HTR-8/SVneo (cell line): ENCODE measurements around the gene CST8.
"Not testable (repeated sequence)": the region's sequence is repeated elsewhere in the genome, so short reads cannot be mapped to it uniquely, and the experiment has no call there.

Experiments
- DNase-seq: peaks from one replicate; pipeline ENCODE4 v3.0.0; 2011; ENCODE audit warnings: low spot score, mixed read lengths; ENCODE audit not compliant: insufficient read length
- FAIRE-seq: peaks from 2 replicates; lab custom pipeline; 2011; peaks lifted over from hg19 to GRCh38; lab: Jason Lieb, UNC

CST8 gene, protein sequence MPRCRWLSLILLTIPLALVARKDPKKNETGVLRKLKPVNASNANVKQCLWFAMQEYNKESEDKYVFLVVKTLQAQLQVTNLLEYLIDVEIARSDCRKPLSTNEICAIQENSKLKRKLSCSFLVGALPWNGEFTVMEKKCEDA

DNA sequence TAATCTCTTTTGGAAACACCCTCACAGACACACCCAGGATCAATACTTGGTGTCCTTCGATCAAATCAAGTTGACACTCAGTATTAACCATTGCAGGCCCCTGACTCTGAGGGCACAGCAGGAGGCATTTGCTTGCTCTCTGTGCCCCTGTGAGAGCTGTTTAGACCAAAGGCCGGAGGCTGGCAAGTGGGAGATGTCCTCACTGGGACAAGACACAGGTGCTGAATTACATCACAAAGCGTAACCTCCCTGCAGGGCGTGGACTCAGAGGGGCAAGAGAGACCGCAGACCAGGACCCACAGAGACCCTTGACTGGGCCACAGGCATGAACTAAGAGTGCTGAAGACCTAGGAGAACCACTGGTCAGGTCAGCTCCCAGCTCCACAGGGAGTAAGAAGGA, at the start of gene CST8:
Gene CST8 (plus strand): TSS at position 301 of the 400 bp plus-strand sequence. CDS start 551 bp downstream, outside the sequence.
- FAIRE-seq: no peak
- DNase-seq: no peak

DNA sequence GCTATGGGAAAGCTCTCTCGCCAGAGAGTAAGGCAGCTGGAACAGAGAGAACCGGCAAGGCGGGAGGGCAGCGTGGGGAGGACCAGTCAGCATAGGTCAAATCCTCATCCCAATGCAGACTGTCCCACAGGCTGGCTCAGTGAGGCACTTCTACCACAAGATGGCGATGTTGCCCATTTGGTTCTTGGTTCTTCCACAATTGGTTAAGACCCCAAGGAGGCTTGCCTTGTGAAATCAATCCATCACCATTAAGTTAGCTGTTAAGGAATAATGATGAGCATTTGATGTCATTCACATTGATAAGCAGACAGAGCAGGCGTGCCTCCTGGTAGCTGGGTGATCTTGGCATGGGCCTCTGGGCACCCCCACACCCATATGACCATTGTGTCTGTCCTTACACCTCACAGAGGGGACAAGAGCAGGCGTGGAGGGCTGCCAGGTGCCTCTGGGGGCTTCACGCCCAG, 49.0 kb upstream of the CST8 start:
- DNase-seq (peak; percentile 78), FAIRE-seq (peak; percentile 91)

DNA sequence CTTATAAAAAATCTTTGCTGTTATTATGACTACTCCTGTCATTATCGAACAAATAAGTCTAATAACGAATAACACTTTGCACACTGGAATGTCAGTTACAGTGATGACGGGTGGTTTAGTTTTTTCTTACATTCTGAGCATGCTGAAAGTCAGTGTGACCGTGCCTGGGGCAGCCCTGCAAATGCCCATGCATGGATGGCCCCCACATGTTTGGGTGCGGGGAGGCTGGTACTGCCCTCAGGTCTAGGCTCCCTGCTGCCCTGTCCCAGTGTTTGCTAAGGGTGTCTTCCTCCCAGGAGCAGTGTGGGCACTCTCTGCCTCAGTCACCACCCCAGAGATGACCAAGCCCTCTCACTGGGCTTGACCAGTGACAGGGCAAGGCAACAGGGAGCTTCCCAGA, 48.5 kb upstream of the CST8 start:
- no peak for DNase-seq
- no peak for FAIRE-seq

DNA sequence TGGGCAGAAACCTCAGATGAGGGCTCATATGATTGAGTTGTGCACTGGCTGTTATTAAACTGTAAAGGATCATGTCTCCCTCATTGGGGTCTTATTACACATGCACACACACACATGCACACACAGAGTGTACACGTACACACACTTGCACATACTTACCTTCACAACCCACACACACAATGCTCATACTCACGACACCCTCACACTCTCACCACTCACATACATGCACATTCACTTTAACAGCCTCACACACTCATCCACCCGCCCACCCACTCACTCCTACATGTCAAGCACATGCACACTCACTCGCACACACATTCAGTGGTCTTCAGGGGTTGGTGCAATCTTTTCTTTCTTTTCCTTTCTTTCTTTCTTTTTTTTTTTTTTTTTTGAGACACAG, 46.1 kb upstream of the CST8 start:
- DNase-seq (no peak), FAIRE-seq (no peak)

DNA sequence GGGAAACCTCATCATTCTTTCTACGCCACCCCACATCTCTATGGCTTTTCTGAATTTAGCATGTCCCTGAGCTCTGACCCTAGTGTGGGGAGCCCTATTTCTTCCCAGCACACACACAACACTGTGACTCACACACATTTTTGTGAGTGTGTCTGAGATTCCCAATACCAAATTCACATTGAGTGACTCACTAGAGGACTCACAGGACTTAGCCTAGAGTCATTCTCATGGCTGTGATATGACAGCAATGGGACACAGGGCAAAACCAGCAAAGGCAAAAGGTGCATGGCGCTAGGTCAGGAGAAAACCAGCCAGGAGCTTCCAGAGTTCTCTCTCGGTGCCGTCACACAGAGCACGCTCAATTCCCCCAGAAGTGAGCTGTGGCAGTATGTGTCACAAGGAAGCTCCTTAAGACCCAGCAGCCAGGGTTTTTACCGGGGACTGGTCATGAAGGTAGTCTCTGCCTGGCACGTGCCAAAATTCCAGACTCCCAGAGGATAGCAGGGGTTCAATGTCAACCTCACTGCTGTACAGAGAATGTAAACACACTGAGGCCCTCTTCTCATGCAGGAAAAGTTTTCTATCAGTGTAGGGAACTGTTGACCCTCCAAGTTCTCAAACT, 45.2 kb upstream of the CST8 start:
- peak; percentile 26 for DNase-seq
- FAIRE-seq: no peak

DNA sequence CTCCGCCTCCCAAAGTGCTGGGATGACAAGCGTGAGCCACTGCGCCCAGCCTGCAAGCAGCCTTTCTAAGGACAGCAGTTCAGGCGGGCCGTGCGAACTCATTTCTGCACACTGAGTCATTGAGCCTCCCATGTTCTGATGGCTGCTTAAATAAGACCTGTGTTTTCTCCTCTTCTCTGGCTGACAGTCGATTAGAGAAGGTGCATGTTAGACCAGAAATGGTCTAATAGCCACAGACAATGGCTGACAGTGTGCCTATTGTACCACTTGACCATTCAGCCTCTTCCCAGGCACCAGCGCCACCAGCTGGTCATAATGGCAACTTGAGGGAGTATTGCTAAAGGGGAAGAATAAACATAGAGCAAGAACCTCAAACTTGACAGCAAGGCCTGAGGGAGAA, 44.4 kb upstream of the CST8 start:
- FAIRE-seq (peak; percentile 33), DNase-seq (peak; percentile 14)

DNA sequence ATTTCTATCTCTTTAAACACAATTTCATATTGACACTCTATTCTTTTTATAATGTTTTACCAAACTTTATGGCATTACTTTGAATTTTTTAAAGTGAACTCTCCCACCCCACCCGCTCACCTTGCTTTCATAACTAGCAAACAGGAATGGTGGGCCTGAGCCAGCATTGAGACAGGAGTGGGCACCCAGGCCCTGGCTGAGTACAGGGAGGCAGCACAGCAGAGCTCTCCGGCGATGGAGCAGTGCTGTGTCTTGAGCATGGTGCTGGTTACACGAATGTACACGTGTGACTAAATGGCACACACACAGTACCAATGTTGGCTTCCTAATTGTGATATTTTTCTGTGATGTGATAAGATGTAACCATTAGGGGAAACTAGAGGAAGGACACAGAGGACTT, 42.8 kb upstream of the CST8 start:
- no peak for DNase-seq
- no peak for FAIRE-seq

DNA sequence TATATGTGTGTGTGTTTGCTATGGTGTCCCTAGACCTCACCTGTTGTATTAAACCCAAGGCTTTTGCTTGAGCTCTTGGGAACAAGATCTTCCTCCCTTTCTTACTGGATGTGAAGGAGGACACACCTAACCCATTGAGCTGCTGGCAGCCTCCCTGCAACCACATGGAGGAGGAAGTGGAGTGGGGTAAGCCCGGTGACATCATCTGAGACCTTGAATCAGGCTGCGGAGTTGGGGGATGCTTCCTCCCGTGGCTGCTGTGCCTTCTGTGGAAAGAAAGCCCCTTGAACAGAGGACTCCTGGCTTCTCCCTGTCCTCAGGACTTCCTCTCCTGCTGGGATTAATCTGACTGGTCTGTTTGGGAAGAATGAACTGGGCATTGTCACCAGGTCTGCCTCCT, 41.5 kb upstream of the CST8 start:
- no peak for DNase-seq
- FAIRE-seq: no peak

DNA sequence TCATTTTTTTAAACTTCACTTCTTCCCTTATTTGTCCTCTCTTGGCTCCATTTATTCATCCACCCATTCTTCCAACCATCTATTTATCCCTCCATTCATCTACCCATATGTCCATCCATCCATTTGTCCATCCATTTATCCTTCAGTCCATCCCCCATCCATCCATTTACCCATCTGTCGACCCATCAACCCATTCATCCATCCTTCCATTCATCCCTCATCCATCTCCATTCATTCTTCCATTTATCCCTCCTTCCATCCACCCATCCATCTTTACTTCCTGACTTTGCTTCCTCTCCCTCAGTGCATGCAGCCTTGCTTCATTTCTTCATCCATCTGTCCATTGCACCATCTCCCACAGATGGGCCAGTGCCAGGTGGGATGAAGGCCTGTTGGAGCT, 40.0 kb upstream of the CST8 start:
- DNase-seq (no peak), FAIRE-seq (no peak)

DNA sequence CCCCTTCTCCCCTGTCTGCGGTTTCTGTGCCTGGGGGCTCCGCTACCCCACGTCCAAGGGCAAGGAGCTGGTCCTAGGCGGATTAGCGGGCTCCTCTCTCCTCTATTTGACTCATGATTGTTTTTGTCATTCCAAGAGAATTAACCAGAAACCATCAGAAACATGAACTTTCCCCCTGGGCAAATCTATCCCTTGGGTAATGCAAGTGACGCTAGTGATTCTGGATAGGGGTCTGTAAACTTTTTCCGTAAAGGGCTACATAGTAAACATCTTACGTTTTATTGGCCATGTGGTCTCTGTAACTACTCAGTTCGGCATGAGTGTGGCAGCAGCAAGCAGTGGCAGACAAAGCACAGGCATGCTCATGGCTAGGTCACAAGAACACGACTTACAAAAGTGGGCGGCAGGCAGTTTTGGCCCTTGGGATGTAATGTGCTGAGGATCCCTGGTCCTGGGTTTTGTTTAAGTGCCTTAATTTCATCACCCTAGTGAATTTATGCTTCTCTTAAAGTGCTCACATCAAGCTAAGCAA, 38.9 kb upstream of the CST8 start:
- no peak for DNase-seq

DNA sequence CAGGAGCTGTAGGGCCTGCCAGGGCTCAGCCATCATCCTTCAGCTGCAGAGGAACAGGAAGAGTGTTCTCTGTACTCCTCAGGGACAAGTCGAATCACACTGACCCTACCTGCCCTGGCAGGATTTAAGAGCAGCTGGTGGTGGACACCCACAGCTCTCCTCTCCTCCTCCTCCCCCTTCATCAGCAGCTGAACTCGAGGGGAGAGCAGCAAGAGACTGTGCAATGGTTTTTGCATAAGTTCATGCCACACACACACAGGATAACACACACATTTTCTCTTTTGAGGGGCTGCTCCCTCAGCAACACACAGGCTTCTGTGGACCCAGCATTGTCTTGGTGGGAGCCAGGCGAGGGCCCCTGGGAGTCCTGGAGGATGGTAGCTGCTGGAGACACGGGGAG, 38.1 kb upstream of the CST8 start, which contains the start of gene CST11:
Gene CST11 (minus strand): TSS at position 101 of the 400 bp plus-strand sequence. CDS start 65 bp downstream, at position 36.
- FAIRE-seq (no peak), DNase-seq (no peak)

More for the DNA sequence above, 38.9 kb upstream of the CST8 start:
- FAIRE-seq: no peak

DNA sequence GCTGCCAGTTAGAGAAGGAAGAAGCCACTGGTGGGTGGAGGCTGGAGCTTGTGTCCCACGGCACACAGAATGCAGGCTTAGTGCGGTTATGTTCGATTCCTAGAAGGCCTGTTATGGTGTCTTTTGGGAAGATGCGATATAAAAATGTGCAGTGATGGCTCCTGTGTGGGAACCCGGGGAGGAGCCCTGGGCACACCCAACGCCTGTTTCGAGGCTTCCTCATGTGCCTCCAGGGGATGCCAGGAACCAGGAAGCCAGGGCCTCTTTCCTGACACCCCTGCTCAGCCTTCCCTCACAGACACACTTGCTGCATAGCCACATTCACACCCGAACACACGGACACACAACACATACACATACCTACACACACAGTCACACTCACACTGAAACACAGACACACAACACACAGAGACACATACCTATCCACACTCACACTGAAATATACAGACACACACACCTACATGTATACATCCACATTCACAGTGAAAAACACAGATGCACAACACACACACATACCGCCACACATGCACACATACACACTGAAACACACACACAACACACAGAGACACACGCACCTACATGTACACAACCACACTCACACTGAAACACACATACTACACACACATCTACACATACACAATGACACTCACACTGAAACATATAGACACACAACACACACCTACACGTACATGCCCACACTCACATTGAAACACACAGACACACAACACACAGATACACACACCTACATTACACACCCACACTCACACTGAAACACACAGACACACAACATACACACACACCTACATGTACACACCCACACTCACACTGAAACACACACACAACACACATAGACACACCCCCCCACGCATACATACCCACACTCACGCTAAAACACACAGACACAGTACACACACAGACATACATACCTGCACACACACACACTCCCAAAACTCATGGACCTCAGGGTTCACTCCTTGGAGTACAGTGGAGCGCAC, 37.1 kb upstream of the CST8 start:
- DNase-seq (no peak), FAIRE-seq (peak; percentile 98)

DNA sequence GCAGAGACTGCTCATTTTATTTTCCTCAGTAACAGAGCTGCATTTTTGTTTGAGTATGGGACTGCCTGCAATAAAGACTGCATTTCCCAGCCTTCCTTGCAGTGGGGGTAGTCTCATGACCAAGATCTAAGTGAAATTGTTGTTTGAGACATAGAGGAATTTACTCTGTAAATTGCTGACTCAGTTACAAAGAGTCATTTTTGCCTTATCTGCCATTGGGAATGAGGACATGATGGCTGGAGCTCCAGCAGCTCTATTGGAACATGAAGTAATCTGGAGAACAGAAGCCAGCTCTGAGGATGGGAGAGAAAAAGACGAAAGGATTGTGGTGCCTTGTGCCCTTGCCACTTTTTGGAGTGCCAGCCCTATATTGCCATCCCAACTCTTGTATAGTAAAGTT, 36.1 kb upstream of the CST8 start:
- FAIRE-seq (no peak), DNase-seq (no peak)

DNA sequence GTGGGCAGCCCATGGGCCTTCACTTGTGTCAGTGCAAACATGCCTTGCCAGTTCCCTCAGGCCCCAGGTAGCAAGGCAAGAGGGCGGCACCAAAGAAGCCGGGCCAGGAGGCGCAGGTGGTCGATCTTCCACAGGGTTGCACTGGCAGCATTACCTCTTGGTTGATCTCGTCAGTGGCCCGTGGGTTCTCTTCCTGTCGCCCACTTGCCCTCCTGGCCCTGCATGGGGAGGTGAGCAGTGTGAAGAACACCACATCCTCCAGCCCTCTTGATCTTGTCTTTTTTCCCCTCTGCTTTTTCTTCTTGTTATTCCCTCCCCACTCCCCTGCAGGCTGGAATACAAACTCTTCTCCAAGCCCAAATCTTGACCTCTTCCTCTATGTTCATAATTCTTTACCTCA, 35.3 kb upstream of the CST8 start:
- no peak for DNase-seq
- FAIRE-seq: no peak

DNA sequence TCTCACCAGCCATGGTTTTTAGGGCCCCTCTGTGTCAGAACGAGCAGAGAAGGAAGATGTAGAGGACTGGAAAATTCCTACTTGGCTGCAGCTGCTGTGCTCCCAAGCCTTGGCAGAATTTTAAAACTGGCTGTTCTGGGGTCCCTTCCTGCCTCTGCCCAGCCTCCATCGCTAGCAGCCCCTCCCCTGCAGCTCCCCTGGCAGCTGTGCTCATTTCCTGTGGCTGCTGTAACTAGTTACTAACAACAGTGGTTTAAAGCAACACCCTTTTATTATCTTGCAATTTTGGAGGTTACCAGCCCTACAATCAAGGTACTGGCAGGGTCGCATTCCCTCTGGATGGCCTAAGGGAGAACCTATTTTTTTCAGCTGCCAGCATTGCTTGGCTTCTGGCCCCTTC, 34.5 kb upstream of the CST8 start:
- no peak for DNase-seq
- FAIRE-seq: no peak

DNA sequence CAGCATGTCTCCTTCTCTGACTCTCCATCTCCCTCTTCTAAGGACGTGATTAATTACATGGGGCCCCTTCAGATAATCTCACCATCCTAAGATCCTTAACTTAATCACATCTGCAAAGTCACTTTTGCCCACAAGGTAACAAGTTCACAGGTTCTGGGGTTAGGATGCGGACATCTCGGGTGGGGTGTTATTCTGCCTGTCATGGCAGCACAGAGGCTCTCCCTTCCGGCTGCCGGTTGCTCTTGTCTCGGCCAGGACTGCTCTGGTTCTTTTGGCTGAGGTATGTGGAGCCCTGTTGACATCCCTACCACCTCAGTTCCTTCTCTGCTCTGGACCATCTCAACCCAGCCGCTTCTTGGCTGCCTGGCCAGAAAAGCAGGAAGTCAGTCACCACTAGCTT, 34.0 kb upstream of the CST8 start:
- no peak for FAIRE-seq

DNA sequence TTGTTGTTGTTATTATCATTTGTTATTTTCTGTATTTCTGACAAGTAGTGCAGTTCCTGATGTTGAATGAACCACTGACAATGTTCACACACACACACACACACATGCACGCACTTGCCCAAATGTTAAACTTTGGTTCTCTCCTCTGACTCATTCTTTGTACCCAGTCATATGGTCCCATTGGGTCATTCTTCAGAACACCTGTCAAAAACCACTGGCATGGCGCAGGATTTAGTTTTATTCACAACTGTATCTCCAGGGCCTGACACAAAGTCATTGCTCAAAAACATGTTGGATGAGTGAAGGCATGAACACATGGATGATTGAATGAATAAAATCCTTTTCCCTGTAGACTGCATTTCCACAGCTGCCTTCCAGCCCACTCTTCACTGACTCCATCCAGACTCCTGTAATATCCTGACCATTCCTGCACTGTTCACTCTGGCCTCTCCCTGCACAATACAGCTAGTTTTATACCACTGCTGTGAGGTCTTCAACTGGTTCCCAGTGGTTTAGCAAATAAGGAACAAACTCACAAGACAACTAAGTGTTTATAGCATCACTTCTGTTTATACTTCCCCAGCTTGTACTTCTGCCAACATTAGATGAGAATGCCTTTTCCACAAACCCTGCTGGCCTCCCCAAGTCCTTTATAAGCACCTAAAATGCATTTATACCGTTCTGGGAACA, 31.3 kb upstream of the CST8 start:
- FAIRE-seq (no peak), DNase-seq (no peak)

More for the DNA sequence above, 34.0 kb upstream of the CST8 start:
- no peak for DNase-seq

DNA sequence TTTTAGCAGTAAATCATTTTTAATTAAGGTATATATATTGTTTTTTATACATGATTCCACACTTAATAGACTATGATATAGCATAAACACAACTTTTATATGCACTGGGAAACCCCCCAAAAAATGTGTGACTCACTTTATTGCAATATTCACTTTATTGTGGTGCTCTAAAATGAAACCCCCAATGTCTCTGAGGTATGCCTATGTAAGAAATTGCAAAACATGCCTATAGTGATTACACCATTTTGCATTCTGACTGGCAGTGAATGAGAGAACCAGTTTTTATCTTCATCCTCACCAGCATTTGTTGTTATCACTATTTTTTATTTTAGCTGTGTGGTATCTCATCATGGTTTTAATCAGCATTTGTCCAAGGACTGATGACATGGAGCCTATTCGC, 29.7 kb upstream of the CST8 start:
- DNase-seq (no peak), FAIRE-seq (no peak)

DNA sequence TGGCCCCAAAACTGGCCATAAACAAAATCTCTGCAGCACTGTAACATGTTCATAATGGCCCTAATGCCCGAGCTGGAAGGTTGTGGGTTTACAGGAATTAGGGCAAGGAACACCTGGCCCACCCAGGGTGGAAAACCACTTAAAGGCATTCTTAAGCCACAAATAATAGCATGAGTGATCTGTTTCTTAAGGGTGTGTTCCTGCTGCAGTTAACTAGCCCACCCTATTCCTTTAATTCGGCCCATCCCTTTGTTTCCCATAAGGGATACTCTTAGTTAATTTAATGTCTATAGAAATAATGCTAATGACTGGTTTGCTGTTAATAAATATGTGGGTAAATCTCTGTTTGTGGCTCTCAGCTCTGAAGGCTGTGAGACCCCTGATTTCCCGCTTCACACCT, 24.0 kb upstream of the CST8 start:
- not testable (repeated sequence) for FAIRE-seq, DNase-seq

DNA sequence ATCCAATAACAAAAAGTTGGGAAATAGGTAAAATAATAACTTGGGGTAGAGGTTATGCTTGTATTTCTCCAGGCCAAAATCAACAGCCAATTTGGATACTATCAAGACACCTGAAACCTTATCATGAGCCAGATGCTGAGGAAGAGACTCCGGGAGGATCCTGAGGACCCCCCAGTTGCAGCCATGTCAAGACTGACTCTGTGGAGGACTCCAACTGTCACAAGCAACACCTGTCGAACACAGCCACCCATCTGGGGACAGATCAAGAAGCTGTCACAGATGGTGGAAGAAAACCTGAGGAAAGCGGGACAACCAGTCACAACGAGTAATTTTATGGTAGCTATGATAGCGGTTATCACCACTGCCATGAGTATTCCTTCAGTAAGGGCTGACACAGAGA, 18.6 kb upstream of the CST8 start:
- DNase-seq, FAIRE-seq: not testable (repeated sequence)
